Upper lobe of right lung (tissue), 1 donor: ENCODE results near the gene TTYH1. TPM values are rescaled to one million over a fixed set of nuclear protein-coding genes. Genes with fewer than 3 reads are reported as not detected.

Experiments used
- ATAC-seq: fragments of 200-7000 bp; cut with Tn5 transposase; one replicate; pipeline ENCODE4 v1.9.1; 2020; ENCODE audit warnings: mild to moderate bottlenecking, moderate library complexity
- DNase-seq: peaks from one replicate; pipeline ENCODE4 v3.0.0-alpha.2; 2020
- H3K27ac ChIP-seq: fragments of 200-600 bp; one replicate; pipeline ENCODE4 v1.8.0; 2022
- H3K27me3 ChIP-seq: fragments of 200-600 bp; one replicate; pipeline ENCODE4 v1.8.0; 2022; ENCODE audit warnings: mild to moderate bottlenecking
- H3K36me3 ChIP-seq: fragments of 200-600 bp; one replicate; pipeline ENCODE4 v1.8.0; 2022
- H3K4me1 ChIP-seq: fragments of 200-600 bp; one replicate; pipeline ENCODE4 v1.8.0; 2022
- H3K4me3 ChIP-seq: fragments of 200-600 bp; one replicate; pipeline ENCODE4 v1.8.0; 2022; ENCODE audit warnings: mild to moderate bottlenecking
- H3K9me3 ChIP-seq: fragments of 200-600 bp; one replicate; pipeline ENCODE4 v1.8.0; 2022
- CTCF ChIP-seq: fragments of 200-600 bp; IDR thresholded peaks from one replicate; pipeline ENCODE4 v1.8.0; 2022; ENCODE audit warnings: antibody characterized with exemption
- intact Hi-C: fragments of 100-400 bp; cut with DNase I; formaldehyde crosslinking; loops from one replicate; pipeline ENCODE4 v1.11.0; 2022
- total RNA-seq: library from RNA; stranded (reverse); fragmentation: NEBNext Ultra II Directional; extraction: Animal tissue kit (Norgen Biotek cat#: 25700); gene quantifications from one replicate; pipeline ENCODE4 v1.2.1, GENCODE V29; 2021
- donor health status: DM: no; HTN: yes; CAD: no; lungs with severe emphysema.

The TTYH1 gene
- total RNA-seq, 1 donor from 2014 or later: not detected

GRCh38 chr19:54455786-54456422 is 40.6 kb downstream of the TTYH1 start:
- TF ChIP-seq CTCF: no peak

GRCh38 chr19:54456423-54457373 is 41.4 kb downstream of the TTYH1 start:
- ATAC-seq: no peak
- intact Hi-C loops: no loop called here
- no peak for TF ChIP-seq CTCF
- DNase-seq: no peak
- Histone ChIP-seq H3K9me3 (no peaks in the 10 kb centered on the region), H3K4me1 (peaks cover 16% of the 10 kb centered on the region), H3K27ac (no peak overlapping the region), H3K4me3 (no peak overlapping the region), H3K27me3 (no peaks in the 10 kb centered on the region), H3K36me3 (peaks cover 96% of the 10 kb centered on the region)

More at GRCh38 chr19:54455786-54456422, 40.6 kb downstream of the TTYH1 start:
- intact Hi-C loops: no loop called here
- H3K4me3 ChIP-seq: no peak overlapping the region
- ATAC-seq: no peak
- H3K27ac ChIP-seq: no peak overlapping the region
- H3K27me3 ChIP-seq: no peaks in the 10 kb centered on the region
- peaks cover 16% of the 10 kb centered on the region for H3K4me1 ChIP-seq
- no peaks in the 10 kb centered on the region for H3K9me3 ChIP-seq
- H3K36me3 ChIP-seq: peaks cover 99% of the 10 kb centered on the region
- DNase-seq: no peak

GRCh38 chr19:54457773-54458647 is 42.7 kb downstream of the TTYH1 start:
- no peaks in the 10 kb centered on the region for H3K9me3 ChIP-seq
- DNase-seq (no peak), ATAC-seq (no peak)
- no peak overlapping the region for H3K4me3 ChIP-seq
- peaks cover 90% of the 10 kb centered on the region for H3K36me3 ChIP-seq
- peaks cover 22% of the 10 kb centered on the region for H3K4me1 ChIP-seq
- TF ChIP-seq CTCF: no peak
- H3K27me3 ChIP-seq: no peaks in the 10 kb centered on the region
- H3K27ac ChIP-seq: no peak overlapping the region
- intact Hi-C loops: no loop called here

GRCh38 chr19:54458648-54459281 is 43.5 kb downstream of the TTYH1 start:
- Histone ChIP-seq H3K9me3 (no peaks in the 10 kb centered on the region), H3K36me3 (peaks cover 82% of the 10 kb centered on the region), H3K27ac (no peak overlapping the region), H3K4me3 (no peak overlapping the region), H3K27me3 (no peaks in the 10 kb centered on the region), H3K4me1 (peaks cover 18% of the 10 kb centered on the region)
- intact Hi-C loops: no loop called here
- ATAC-seq (no peak), DNase-seq (no peak)
- no peak for TF ChIP-seq CTCF
